ENCODE results near the gene FSD1. TPM values are rescaled to one million over a fixed set of nuclear protein-coding genes. Genes with fewer than 3 reads are reported as not detected.

FSD1 gene
- total RNA-seq, 2 experiments from 2014 or later: 0.98 to 1.0 TPM

DNA sequence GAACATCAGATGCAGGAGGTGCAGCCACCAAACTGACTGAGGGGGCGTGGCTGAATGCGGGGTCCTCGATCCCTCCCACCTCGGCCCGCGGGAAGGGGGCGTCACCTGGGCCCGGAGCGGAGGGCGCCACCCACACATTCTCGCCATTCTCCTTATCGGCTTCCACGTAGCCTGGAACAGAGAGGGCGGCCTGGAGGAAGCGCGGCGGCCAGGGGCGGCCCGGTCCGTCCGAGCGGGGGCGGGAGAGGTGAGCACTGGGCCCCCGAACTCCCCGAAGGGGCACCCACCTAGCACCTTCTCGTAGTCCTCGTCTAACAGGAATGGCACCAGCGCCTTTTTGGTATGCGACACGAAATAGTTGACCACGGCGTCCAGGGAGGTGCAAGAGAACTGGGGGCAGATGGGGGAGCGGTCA, 22.4 kb downstream of the FSD1 start:
- Histone ChIP-seq H3K27ac (ENCODE audit: low read depth in 1 of 2, low read length in 2 of 2) (no peak overlapping the region), H3K36me3 (ENCODE audit: insufficient read depth, low read length) (no peaks in the 10 kb centered on the region), H3K27me3 (ENCODE audit: control insufficient read depth in 1 of 2, insufficient read depth in 2 of 2, low read length in 2 of 2) (no peaks in the 10 kb centered on the region), H3K4me1 (ENCODE audit: insufficient read depth, low read length) (peaks cover 31% of the 10 kb centered on the region), H3K9me3 (ENCODE audit: control insufficient read depth in 1 of 2, insufficient read depth in 1 of 2, low read length in 2 of 2) (peaks cover 0 to 8% of the 10 kb centered on the region in 2 experiments), H3K4me3 (ENCODE audit: low read length) (peak overlapping the region; percentile 52)
- TF ChIP-seq CTCF (IDR thresholded peaks at IDR 0.05): no peak
- Mint-ChIP-seq H3K27ac (no peak overlapping the region), H3K27me3 (no peaks in the 10 kb centered on the region), H3K4me3 (peak overlapping the region; percentile 90), H3K4me1 (ENCODE audit: low read depth) (peaks cover 25% of the 10 kb centered on the region), H3K36me3 (ENCODE audit: low read depth) (peaks cover 4% of the 10 kb centered on the region), H3K9me3 (no peaks in the 10 kb centered on the region)
- intact Hi-C loops (cut with DNase I, micrococcal nuclease): loop anchor here in 1 of 2 experiments (2.0 to 5.0 kb wide), 4 partner anchors 22 to 145 kb away; partner anchors contain the start of genes FSD1, HDGFL2, UBXN6 and YJU2
- POLR2A ChIA-PET: no interaction called here
- no peak for ATAC-seq (ENCODE audit: poor library complexity)
- peak in 4 of 14 experiments; percentile 19 to 59 (median 44) for DNase-seq
- CTCF ChIA-PET: no interaction called here

DNA sequence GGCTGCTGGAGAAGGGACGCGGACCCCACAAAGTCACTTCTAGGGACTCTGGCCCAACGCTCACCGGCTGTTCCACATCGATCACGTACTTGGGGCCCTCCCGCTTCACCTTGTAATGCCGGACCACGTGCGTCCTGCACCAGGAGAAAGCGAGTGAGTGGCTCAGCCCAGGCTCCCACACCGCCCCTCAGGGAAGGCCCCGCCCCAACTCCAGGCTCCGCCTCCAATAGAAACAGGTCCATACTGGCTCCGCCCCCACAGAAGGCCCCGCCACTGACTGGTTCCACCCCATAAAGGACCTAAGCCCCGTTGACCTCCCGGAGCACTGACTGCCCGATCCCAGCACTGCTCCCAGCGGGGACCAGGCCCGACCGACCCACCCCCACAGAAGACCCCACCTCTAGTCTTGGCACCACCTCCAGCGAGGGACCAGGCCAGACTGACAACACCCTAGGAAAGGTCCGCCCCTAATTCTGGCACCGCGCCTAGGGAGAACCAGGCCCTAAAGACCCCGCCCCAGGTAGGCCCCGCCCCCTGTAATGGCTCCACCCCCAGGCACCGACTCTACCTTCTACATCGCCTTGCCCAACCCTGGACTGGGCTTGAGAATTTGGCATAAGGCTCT, 23.0 kb downstream of the FSD1 start:
- Histone ChIP-seq H3K4me3 (ENCODE audit: low read length) (peak overlapping the region; percentile 52), H3K36me3 (ENCODE audit: insufficient read depth, low read length) (no peaks in the 10 kb centered on the region), H3K27me3 (ENCODE audit: control insufficient read depth in 1 of 2, insufficient read depth in 2 of 2, low read length in 2 of 2) (no peaks in the 10 kb centered on the region), H3K9me3 (ENCODE audit: control insufficient read depth in 1 of 2, insufficient read depth in 1 of 2, low read length in 2 of 2) (peaks cover 0 to 8% of the 10 kb centered on the region in 2 experiments), H3K27ac (ENCODE audit: low read depth in 1 of 2, low read length in 2 of 2) (no peak overlapping the region), H3K4me1 (ENCODE audit: insufficient read depth, low read length) (peaks cover 31% of the 10 kb centered on the region)
- Mint-ChIP-seq H3K4me3 (peak overlapping the region; percentile 90), H3K36me3 (ENCODE audit: low read depth) (peaks cover 4% of the 10 kb centered on the region), H3K27me3 (no peaks in the 10 kb centered on the region), H3K27ac (peak overlapping the region; percentile 86), H3K9me3 (no peaks in the 10 kb centered on the region), H3K4me1 (ENCODE audit: low read depth) (peaks cover 25% of the 10 kb centered on the region)
- peak; percentile 27 for ATAC-seq (ENCODE audit: poor library complexity)
- TF ChIP-seq CTCF (IDR thresholded peaks at IDR 0.05): no peak
- CTCF ChIA-PET: interaction anchor here (0.8 to 1.3 kb wide), 2 partner anchors 43 to 73 kb away, joined by 3 to 5 read pairs; partner anchors contain the start of gene SH3GL1
- peak in 13 of 14 experiments; percentile 36 to 84 (median 70) for DNase-seq
- POLR2A ChIA-PET: interaction anchor here (0.6 to 1.3 kb wide), 7 partner anchors 11 to 261 kb away, joined by 3 to 43 read pairs (median 6); partner anchors contain the start of genes CHAF1A, MPND, STAP2 and TMIGD2
- intact Hi-C loops (cut with DNase I, micrococcal nuclease): loop anchor here in 1 of 2 experiments (2.0 to 5.0 kb wide), 4 partner anchors 23 to 145 kb away; partner anchors contain the start of genes FSD1, HDGFL2, UBXN6 and YJU2

DNA sequence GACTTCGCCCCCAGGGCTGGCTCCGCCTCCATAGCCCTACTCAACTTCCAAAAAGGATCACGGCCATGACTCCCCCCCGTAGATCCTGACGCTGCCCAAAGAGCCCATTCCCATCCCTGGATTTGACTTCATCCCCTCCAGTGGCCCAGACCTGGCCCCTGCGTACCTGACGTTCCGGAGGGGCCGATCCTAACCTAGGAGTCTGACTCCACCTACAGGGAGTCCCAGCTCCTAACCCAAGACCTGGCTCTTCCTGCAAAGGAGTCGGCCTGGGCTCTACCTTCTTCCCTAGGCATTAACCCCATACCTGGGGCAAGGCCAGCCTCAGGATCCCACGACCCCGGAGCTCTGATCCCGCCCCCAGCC, 23.5 kb downstream of the FSD1 start:
- ATAC-seq (ENCODE audit: poor library complexity) (peak; percentile 19), DNase-seq (no peak)
- H3K9me3 Mint-ChIP-seq: no peaks in the 10 kb centered on the region
- Histone ChIP-seq H3K4me3 (ENCODE audit: low read length) (peak overlapping the region; percentile 52), H3K27ac (ENCODE audit: low read depth in 1 of 2, low read length in 2 of 2) (no peak overlapping the region), H3K9me3 (ENCODE audit: control insufficient read depth in 1 of 2, insufficient read depth in 1 of 2, low read length in 2 of 2) (peaks cover 0 to 8% of the 10 kb centered on the region in 2 experiments), H3K27me3 (ENCODE audit: control insufficient read depth in 1 of 2, insufficient read depth in 2 of 2, low read length in 2 of 2) (no peaks in the 10 kb centered on the region), H3K4me1 (ENCODE audit: insufficient read depth, low read length) (peaks cover 31% of the 10 kb centered on the region), H3K36me3 (ENCODE audit: insufficient read depth, low read length) (no peaks in the 10 kb centered on the region)
- H3K36me3 Mint-ChIP-seq (ENCODE audit: low read depth): peaks cover 4% of the 10 kb centered on the region
- TF ChIP-seq CTCF (IDR thresholded peaks at IDR 0.05): no peak
- peak overlapping the region; percentile 86 for H3K27ac Mint-ChIP-seq
- peak overlapping the region; percentile 90 for H3K4me3 Mint-ChIP-seq
- POLR2A ChIA-PET: interaction anchor here (0.6 to 1.3 kb wide), 9 partner anchors 10 to 262 kb away, joined by 3 to 43 read pairs (median 5); partner anchors contain the start of genes CHAF1A, FSD1, HDGFL2 and MPND
- H3K4me1 Mint-ChIP-seq (ENCODE audit: low read depth): peaks cover 25% of the 10 kb centered on the region
- no peaks in the 10 kb centered on the region for H3K27me3 Mint-ChIP-seq
- intact Hi-C loops (cut with DNase I, micrococcal nuclease): loop anchor here (1.0 to 5.0 kb wide), 5 partner anchors 14 to 144 kb away; partner anchors contain the start of genes FSD1 (in 1 of the 2), HDGFL2 (in 1 of the 2), UBXN6 (in 1 of the 2) and YJU2 (in 1 of the 2)
- CTCF ChIA-PET: interaction anchor here (0.8 to 1.3 kb wide), 2 partner anchors 42 to 73 kb away, joined by 3 to 5 read pairs; partner anchors contain the start of gene SH3GL1

All from CD4-positive, alpha-beta T cell (primary cell).